Stimulated activated CD8-positive, alpha-beta memory T cell treated with anti-CD3 and anti-CD28 coated beads, Interleukin-15, amount 100 ng/mL, for 24 hours (primary cell): ENCODE measurements around the gene SASH1.

Experiments used
- DNase-seq: peaks from one replicate; pipeline ENCODE4 v3.0.0-alpha.2; 2020; ENCODE audit warnings: low read depth

SASH1 gene

DNA sequence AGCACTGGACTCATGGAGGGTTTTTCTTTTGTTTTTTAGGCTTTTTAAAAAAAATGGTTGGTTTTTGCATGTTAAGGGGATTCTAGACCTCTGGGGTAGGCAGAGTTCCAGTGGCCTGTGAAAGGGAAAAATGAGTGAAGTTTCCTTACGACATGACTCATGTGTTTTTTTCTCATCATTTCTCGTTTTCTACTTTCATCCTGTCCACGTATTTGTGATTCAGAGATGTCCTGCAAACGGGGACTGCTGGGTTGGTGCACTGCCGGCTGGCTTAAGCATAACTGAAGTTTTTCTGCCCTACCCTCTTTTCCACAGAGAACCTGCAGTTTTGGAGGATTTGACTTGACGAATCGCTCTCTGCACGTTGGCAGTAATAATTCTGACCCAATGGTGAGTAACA lies 182.3 kb downstream of the SASH1 start:
- no peak for DNase-seq

GRCh38 chr6:148525453-148525852 lies 182.8 kb downstream of the SASH1 start:
- no peak for DNase-seq

- no peak for DNase-seq
These were observed 183.5 kb downstream of the SASH1 start for GRCh38 chr6:148526145-148526544.

DNA sequence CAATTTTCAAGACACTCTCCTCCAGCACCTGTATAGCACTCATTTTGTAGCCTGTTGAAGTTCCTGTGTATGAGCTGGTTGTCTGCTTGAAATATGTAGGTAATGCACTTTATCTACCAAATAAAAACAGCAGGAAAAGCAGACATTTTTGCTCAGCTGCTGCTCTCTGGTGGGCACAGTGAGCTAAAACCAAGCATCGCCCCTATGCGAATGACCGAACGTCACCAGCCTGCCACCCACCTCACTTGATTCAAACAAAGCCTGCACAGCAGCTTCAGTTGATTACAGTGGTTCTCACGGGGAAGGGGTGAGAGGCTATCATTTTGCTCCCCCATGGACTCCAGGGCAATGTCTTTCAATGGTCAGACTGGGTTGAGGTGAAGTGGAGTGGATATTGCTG lies 185.7 kb downstream of the SASH1 start:
- DNase-seq = no peak

DNA sequence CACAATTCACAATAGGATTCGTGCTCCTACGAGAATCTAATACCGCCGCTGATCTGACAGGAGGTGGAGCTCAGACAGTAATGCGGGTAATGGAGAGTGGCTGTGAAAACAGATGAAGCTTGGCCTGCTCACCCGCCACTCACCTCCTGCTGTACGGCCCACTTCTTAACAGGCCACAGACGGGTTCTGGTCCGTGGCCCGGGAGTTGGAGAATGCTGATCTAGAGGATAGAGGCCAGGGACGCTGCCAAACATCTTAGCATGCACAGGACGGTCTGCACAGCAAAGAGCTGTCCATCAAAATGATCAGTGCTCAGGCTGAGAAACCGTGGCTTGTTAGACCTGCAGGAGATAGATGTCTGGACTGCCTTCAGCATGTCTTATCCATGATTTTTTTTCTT lies 186.4 kb downstream of the SASH1 start:
- no peak for DNase-seq

DNA sequence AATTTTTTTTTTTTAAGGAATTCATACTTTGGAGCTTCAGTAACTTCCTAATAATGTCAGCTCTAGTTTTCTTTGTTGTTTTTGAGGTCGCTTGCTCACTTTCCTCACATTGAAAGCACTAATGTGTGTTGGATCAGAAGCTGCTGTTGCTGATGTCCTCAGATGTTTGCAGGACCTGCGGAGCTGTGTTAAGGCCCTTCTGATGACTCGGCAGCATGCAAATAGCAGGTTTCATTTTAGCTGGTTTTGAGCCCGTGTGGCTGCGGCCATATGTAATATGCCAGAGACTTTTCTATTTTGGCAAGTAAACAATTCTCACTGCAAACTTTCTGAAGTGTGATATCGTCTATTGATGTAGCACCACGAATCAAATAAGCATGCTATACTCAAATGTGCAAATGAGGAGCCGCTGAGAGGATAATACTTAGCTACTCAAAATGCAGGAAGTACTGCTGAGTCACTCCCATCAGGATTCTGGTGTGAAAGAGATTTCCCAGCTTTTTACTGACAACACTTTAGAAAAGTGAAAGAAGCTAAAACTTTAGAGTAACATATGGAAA lies 187.8 kb downstream of the SASH1 start:
- DNase-seq = no peak

DNA sequence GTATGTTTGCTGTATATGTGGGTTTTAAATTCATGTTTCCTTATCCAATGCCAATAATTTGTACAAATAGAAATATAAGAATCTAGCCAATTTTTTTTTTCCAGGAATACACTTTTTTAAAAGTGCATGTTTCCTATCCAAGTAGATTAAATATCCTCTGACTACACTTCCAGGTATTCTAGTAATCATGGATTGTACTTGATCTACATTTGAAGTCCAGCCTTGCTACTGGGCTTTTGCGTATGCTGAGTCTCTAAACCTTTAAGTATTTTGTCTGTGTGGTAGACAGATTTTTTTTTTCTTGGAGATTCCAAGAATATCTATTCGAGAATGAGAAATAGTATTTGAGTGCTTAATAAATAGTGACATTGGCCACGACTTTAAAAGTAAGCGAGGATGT lies 188.3 kb downstream of the SASH1 start:
- no peak for DNase-seq

DNA sequence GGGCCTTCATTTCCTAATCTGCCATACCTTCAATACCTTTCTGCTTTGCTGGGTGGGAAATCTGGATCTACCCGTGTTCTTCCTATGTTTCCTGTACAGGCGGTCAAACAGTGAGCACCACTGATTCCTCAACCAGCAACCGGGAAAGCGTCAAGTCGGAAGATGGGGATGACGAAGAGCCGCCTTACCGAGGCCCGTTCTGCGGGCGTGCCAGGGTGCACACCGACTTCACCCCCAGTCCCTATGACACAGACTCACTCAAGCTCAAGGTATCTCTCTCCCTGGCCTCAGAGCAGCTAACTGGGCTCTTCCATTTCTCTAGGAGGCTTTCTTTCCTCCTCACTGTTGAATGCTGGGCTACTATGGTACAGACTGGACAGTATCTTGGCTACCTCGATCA lies 190.1 kb downstream of the SASH1 start:
- no peak for DNase-seq

GRCh38 chr6:148533309-148534107 lies 190.9 kb downstream of the SASH1 start:
- no peak for DNase-seq

- no peak for DNase-seq
These were observed 192.2 kb downstream of the SASH1 start for GRCh38 chr6:148534871-148535270.

- no peak for DNase-seq
These were observed 192.7 kb downstream of the SASH1 start for GRCh38 chr6:148535381-148535780.

DNA sequence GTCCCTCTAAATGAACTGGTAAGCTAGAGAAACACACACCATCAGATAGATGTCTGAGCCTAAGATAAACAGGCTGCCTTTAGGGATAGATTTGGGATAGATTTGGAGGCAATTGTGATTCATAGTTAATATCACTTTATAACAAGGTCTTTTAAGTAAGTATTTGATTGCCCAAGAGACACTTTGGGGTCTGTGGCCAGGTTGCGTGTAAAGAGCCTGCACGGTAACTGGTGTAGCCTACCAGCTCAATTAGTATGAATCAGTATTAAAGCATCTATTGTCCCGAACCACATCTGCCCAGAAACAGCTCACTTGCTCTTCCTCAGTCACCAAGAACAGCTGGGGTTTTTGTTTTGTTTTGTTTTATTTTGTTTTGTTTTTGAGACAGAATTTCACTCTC lies 193.3 kb downstream of the SASH1 start:
- no peak for DNase-seq

- no peak for DNase-seq
These were observed 195.9 kb downstream of the SASH1 start for GRCh38 chr6:148538261-148539190.

DNA sequence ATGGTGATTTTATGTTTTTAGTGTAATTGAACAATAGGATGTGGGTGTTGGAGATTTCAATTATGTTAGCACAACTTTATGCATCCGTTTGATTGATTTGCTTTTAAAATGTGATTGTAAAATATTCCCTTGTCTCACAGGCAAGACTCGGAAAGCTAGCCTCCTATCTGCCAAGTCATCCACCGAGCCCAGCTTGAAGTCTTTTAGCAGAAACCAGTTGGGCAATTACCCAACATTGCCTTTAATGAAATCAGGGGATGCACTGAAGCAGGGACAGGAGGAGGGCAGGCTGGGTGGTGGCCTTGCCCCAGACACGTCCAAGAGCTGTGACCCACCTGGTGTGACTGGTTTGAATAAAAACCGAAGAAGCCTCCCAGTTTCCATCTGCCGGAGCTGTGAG lies 200.9 kb downstream of the SASH1 start:
- DNase-seq = no peak

- DNase-seq = no peak
These were observed 201.8 kb downstream of the SASH1 start for GRCh38 chr6:148544421-148544820.

DNA sequence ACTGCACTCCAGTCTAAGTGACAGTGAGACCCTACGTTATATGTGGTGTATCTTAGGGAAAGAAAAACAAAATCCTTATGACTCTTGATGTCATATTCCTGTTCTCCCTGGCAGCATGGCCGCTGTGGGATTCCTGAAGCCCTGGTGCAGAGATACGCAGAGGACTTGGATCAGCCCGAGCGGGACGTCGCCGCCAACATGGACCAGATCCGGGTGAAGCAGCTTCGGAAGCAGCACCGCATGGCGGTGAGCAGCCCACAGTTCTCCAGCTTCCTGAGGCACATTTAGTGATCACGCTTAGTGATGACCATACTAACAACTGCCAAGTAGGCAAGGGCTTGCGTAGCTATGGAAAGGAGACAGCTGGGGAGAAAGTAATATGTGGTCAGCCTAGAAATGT lies 203.3 kb downstream of the SASH1 start:
- no peak for DNase-seq

DNA sequence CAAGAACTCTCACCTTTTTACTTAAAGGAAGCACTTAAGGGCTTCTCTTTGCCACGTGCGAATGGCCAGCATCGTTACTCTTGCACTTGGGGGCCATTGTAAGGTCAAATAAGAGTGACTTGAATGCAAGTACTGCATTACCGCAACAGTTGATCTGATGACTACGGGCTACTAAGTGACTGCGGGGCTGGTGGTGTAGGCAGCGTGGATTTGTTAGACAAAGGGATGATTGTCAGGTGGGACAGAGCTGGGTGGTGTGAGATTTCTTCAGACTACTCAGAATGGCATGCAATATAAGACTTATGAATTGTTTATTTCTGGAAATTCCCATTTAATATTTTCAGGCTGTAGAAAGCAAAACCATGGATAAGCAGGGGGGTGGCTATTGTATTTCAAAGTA lies 204.5 kb downstream of the SASH1 start:
- DNase-seq = no peak

DNA sequence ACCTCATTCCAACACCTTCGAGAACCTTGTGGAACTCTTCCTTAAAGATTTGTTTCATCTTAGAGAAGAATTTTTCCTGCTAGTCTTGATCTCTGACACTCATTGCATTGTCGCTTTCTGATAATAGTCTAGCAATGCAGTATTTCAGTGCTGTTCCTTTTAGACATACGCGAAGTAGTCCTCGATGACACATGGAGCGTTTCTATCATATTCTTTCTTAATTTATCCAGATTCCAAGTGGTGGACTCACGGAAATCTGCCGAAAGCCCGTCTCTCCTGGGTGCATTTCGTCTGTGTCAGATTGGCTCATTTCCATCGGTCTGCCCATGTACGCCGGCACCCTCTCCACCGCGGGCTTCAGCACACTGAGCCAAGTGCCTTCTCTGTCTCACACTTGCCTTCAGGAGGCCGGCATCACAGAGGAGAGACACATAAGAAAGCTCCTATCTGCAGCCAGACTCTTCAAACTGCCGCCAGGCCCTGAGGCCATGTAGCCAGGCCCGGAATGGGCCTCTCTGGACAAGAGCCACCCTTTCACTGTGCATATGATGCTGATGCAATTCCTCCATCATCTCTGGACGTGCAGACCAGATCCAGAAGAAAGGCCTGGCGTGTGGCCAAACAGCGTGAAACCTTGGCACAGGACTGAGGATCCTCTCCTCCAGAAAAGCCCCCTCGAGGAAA lies 205.6 kb downstream of the SASH1 start:
- DNase-seq = no peak

- no peak for DNase-seq
These were observed 206.1 kb downstream of the SASH1 start for GRCh38 chr6:148548749-148549140.

- no peak for DNase-seq
These were observed 207.9 kb downstream of the SASH1 start for GRCh38 chr6:148550569-148550968.

DNA sequence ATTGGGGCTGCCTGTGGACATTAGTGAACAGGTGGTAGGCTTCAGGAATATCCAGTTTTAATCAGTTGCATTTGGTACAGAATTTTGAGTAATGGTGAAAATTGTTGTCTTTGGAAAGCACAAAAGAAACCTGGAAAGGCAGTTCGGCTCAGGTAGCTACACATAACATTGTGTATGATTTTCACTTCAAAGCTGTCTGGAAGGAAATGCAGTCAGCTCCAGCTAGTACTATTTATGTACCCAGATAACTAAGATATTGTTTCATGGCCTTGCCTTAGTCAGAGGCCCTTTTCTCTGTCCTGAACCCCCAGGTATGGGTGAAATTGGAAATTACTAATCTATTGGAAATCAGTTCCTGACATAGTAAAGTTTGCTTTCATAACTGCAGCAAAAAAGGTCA lies 208.6 kb downstream of the SASH1 start:
- DNase-seq = no peak

DNA sequence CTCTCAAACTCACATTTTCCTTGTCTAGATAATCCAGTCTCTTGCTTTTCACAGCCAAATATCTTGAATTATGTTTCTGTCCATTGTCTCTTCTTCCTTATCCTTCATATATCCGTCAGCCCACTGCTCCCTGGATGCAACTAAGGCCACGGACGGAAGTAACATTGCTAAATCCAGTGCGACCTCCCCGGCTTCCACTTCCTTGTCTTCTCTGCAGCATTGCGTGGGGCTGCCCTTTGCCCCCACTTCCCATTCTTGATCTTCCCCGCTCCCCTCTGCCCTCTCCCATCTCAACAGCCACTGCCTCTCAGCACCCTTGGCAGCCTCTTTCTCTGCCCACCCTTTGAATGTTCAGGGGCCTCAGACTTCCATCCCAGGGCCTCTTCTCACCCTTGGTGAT lies 213.8 kb downstream of the SASH1 start:
- no peak for DNase-seq
